HEK293T (cell line): ENCODE measurements around the gene TNNI3K.

Source experiments
- ARNT ChIP-seq: fragments of 450-650 bp; IDR thresholded peaks from 2 replicates; pipeline ENCODE4 v1.6.1; 2017; ENCODE audit warnings: mild to moderate bottlenecking
- BHLHE40 ChIP-seq: fragments of 450-650 bp; IDR thresholded peaks from 2 replicates; pipeline ENCODE4 v1.6.1; 2016; ENCODE audit warnings: mild to moderate bottlenecking, moderate library complexity, borderline replicate concordance
- CTBP1 ChIP-seq: fragments of 450-650 bp; IDR thresholded peaks from 2 replicates; pipeline ENCODE4 v1.6.1; 2016; ENCODE audit warnings: borderline replicate concordance
- FOXM1 ChIP-seq: fragments of 450-650 bp; IDR thresholded peaks from 2 replicates; pipeline ENCODE4 v1.6.1; 2017; ENCODE audit warnings: mild to moderate bottlenecking, borderline replicate concordance
- SP1 ChIP-seq: fragments of 450-650 bp; IDR thresholded peaks from 2 replicates; pipeline ENCODE4 v1.6.1; 2017
- ZNF384 ChIP-seq: fragments of 450-650 bp; IDR thresholded peaks from 2 replicates; pipeline ENCODE4 v1.6.1; 2016

DNA sequence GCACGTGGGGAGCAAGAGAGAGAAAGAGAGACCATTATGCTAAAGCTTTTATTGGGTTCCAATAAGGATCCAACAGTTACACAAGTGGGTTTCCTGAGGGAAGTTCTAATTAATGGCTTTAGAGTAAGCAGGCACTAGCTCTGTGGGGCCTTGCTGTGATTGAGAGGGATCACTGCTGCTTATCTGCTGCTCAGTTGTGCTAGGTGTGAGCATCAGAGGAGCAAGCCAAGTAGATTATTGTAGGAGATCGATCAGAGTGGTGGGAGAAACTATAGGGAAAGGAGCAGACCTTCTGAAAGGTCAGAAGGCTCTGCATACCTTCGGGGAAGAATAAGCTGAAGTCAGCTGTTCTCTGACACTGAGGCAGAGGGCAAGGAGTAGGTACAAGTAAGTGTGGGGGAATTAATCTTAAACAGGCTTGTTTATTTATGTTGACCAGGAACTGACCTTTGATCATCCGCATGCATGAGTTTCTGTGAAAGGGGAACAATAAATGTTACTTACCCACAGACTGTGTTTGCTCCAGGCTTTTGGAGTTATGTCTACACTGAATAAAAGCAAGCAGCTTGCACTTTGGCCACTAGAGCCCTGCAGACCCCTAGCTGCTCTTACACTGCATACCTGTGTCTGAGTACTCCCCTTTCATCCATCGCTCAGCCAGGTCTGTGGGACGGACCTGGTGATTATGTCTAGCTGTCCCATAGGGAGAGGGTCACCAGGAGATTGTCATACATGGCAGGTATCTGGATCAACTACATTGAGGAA is 89.7 kb downstream of the TNNI3K start:
- no peak for TF ChIP-seq FOXM1
- no peak for TF ChIP-seq ZNF384
- no peak for TF ChIP-seq ARNT
- no peak for TF ChIP-seq CTBP1
- no peak for TF ChIP-seq BHLHE40
- TF ChIP-seq SP1 = no peak
